Astrocyte (in vitro differentiated cells and primary cell): ENCODE data around the gene KDR. TPM values are rescaled to one million over a fixed set of nuclear protein-coding genes. Genes with fewer than 3 reads are reported as not detected.

Source experiments
- DNase-seq: peaks from one replicate; pipeline ENCODE4 v3.0.0-alpha.2; 2010; ENCODE audit warnings: low read depth
- FAIRE-seq: peaks from 2 replicates; lab custom pipeline; 2011; peaks lifted over from hg19 to GRCh38; lab: Jason Lieb, UNC
- H2AFZ ChIP-seq: 2 replicates; pipeline ENCODE4 v1.6.0; 2012; ENCODE audit warnings: low read depth, low read length, inconsistent platforms
- H3K27ac ChIP-seq: 2 replicates; pipeline ENCODE4 v1.5.1; 2011; ENCODE audit warnings: low read depth, low read length, inconsistent platforms
- H3K27me3 ChIP-seq: 2 replicates; pipeline ENCODE4 v1.6.0; 2011; ENCODE audit warnings: low read length, inconsistent platforms; ENCODE audit not compliant: insufficient read depth
- H3K36me3 ChIP-seq: 2 replicates; pipeline ENCODE4 v1.5.1; 2011; ENCODE audit warnings: low read length, inconsistent platforms; ENCODE audit not compliant: insufficient read depth
- H3K4me1 ChIP-seq: 2 replicates; pipeline ENCODE4 v1.5.1; 2011; ENCODE audit warnings: low read length, inconsistent platforms; ENCODE audit not compliant: insufficient read depth
- H3K4me2 ChIP-seq: 2 replicates; pipeline ENCODE4 v1.6.0; 2012; ENCODE audit warnings: low read length, inconsistent platforms
- H3K4me3 ChIP-seq: 2 replicates; pipeline ENCODE4 v1.5.1; 2011; ENCODE audit warnings: low read depth, mild to moderate bottlenecking, low read length, inconsistent platforms; ENCODE audit not compliant: insufficient read depth
- H3K79me2 ChIP-seq: 2 replicates; pipeline ENCODE4 v1.6.0; 2012; ENCODE audit warnings: mild to moderate bottlenecking, low read length, inconsistent platforms; ENCODE audit not compliant: insufficient read depth
- H3K9ac ChIP-seq: 2 replicates; pipeline ENCODE4 v1.6.0; 2012; ENCODE audit warnings: mild to moderate bottlenecking, low read length, inconsistent platforms
- H3K9me3 ChIP-seq: 2 replicates; pipeline ENCODE4 v1.5.1; 2012; ENCODE audit warnings: low read depth, mild to moderate bottlenecking, low read length, inconsistent platforms; ENCODE audit not compliant: insufficient read depth
- H4K20me1 ChIP-seq: 2 replicates; pipeline ENCODE4 v1.6.0; 2012; ENCODE audit warnings: low read length, inconsistent platforms; ENCODE audit not compliant: insufficient read depth
- H3K27ac Mint-ChIP-seq: one replicate; pipeline ENCODE4 v1.8.0; 2021; ENCODE audit warnings: mild to moderate bottlenecking, mixed read lengths; ENCODE audit not compliant: unreplicated experiment
- H3K27me3 Mint-ChIP-seq: one replicate; pipeline ENCODE4 v1.8.0; 2021; ENCODE audit warnings: low read depth, mixed read lengths; ENCODE audit not compliant: unreplicated experiment
- H3K36me3 Mint-ChIP-seq: one replicate; pipeline ENCODE4 v1.8.0; 2021; ENCODE audit warnings: low read depth, mixed read lengths; ENCODE audit not compliant: unreplicated experiment
- H3K4me1 Mint-ChIP-seq: one replicate; pipeline ENCODE4 v1.8.0; 2021; ENCODE audit warnings: low read depth, mixed read lengths; ENCODE audit not compliant: unreplicated experiment
- H3K4me3 Mint-ChIP-seq: one replicate; pipeline ENCODE4 v1.8.0; 2021; ENCODE audit warnings: mild to moderate bottlenecking, moderate library complexity, mixed read lengths; ENCODE audit not compliant: unreplicated experiment
- H3K9me3 Mint-ChIP-seq: one replicate; pipeline ENCODE4 v1.8.0; 2021; ENCODE audit warnings: mild to moderate bottlenecking, mixed read lengths; ENCODE audit not compliant: unreplicated experiment
- EZH2 ChIP-seq: IDR thresholded peaks from 2 replicates; pipeline ENCODE4 v1.6.1; 2012; ENCODE audit warnings: mild to moderate bottlenecking, low read length, inconsistent platforms; ENCODE audit not compliant: insufficient read depth
- total RNA-seq: library from RNA; stranded (reverse); gene quantifications from 2 replicates; pipeline ENCODE4 v1.2.1, GENCODE V29; 2021
- TF ChIP-seq, protein P1 (sequence below): IDR thresholded peaks from 2 replicates; pipeline ENCODE4 v1.5.1; 2011; ENCODE audit warnings: low read depth, mild to moderate bottlenecking, inconsistent platforms, low read length, moderate library complexity; ENCODE audit not compliant: insufficient read depth

Gene KDR
- total RNA-seq, 1 donor from 2014 or later, result 2.5 TPM

DNA sequence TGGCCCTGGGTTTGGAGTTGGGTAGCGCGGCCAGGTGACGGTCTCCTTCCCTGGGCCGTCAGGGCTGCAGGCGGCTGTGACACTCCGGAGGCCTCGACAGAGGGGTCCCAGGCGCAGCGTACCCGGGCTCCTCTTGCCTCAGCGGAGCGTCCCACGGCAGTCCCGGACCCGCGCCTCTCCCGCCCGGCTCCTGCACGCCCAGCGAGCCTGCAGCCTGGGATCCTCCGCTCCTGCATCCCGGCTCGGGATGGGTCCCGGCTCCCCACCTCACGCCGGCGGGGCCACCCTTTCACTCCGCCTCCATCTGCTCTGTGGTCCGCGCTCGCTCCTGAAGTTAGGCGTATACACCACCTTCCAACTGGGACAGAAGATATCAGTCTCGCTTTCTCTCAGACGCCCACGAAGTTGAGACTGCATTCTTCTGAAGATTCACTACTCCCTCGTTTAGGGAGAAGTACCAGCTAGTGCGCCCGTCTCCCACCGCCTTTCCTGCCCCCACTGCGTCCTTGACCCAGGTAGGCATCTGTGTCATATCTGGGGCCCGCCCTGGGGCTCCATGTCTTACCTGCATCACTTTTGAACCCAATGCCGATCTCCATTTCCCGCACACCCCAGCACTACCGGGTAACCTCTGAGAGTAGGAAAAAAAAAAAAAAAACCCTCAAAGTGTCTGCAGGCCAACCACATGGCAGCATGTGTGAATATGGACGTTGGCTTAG, 32.3 kb upstream of the KDR start:
- Mint-ChIP-seq H3K4me3 (no peak overlapping the region), H3K27me3 (no peaks in the 10 kb centered on the region), H3K9me3 (no peaks in the 10 kb centered on the region), H3K4me1 (no peaks in the 10 kb centered on the region), H3K27ac (no peak overlapping the region), H3K36me3 (no peaks in the 10 kb centered on the region)
- Histone ChIP-seq H3K9me3 (no peaks in the 10 kb centered on the region), H3K27me3 (no peaks in the 10 kb centered on the region), H2AFZ (peak overlapping the region; percentile 71), H3K36me3 (no peaks in the 10 kb centered on the region), H3K4me1 (no peaks in the 10 kb centered on the region), H3K79me2 (no peaks in the 10 kb centered on the region), H3K4me3 (peak overlapping the region; percentile 43), H4K20me1 (no peaks in the 10 kb centered on the region), H3K27ac (no peak overlapping the region), H3K4me2 (peak overlapping the region; percentile 78), H3K9ac (peak overlapping the region; percentile 33)
- TF ChIP-seq, protein P1, sequence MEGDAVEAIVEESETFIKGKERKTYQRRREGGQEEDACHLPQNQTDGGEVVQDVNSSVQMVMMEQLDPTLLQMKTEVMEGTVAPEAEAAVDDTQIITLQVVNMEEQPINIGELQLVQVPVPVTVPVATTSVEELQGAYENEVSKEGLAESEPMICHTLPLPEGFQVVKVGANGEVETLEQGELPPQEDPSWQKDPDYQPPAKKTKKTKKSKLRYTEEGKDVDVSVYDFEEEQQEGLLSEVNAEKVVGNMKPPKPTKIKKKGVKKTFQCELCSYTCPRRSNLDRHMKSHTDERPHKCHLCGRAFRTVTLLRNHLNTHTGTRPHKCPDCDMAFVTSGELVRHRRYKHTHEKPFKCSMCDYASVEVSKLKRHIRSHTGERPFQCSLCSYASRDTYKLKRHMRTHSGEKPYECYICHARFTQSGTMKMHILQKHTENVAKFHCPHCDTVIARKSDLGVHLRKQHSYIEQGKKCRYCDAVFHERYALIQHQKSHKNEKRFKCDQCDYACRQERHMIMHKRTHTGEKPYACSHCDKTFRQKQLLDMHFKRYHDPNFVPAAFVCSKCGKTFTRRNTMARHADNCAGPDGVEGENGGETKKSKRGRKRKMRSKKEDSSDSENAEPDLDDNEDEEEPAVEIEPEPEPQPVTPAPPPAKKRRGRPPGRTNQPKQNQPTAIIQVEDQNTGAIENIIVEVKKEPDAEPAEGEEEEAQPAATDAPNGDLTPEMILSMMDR, result no peak
- no peak for TF ChIP-seq EZH2
- FAIRE-seq (no peak), DNase-seq (no peak)

DNA sequence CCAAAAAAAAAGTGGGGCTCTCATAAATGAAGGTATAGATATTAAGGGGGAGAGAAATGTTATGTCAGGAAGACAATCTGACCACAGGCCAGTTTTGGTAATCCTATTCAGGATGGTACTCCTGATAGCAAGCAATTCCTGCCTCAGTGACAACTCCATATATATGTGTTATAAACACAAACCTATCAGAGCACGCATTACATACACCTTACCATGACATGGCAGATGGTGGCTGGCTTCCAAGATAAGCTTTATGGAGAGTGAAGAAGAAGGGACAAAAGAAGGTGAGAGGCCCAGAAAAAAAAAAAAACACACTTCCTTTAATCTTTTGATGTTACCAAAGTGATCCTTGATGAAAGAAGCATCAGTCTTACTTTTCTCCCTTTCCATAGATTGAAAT, 29.5 kb upstream of the KDR start:
- TF ChIP-seq EZH2, result no peak
- TF ChIP-seq, protein P1, result no peak
- no peaks in the 10 kb centered on the region for H3K36me3 ChIP-seq
- Mint-ChIP-seq H3K36me3 (no peaks in the 10 kb centered on the region), H3K27ac (no peak overlapping the region), H3K27me3 (no peaks in the 10 kb centered on the region), H3K9me3 (no peaks in the 10 kb centered on the region), H3K4me1 (no peaks in the 10 kb centered on the region), H3K4me3 (no peak overlapping the region)
- no peak overlapping the region for H3K27ac ChIP-seq
- H3K27me3 ChIP-seq, result no peaks in the 10 kb centered on the region
- H3K4me2 ChIP-seq, result no peak overlapping the region
- DNase-seq (no peak), FAIRE-seq (peak; percentile 29)
- H4K20me1 ChIP-seq, result no peaks in the 10 kb centered on the region
- no peak overlapping the region for H2AFZ ChIP-seq
- no peaks in the 10 kb centered on the region for H3K79me2 ChIP-seq
- no peak overlapping the region for H3K4me3 ChIP-seq
- no peak overlapping the region for H3K9ac ChIP-seq
- no peaks in the 10 kb centered on the region for H3K9me3 ChIP-seq
- H3K4me1 ChIP-seq, result no peaks in the 10 kb centered on the region

DNA sequence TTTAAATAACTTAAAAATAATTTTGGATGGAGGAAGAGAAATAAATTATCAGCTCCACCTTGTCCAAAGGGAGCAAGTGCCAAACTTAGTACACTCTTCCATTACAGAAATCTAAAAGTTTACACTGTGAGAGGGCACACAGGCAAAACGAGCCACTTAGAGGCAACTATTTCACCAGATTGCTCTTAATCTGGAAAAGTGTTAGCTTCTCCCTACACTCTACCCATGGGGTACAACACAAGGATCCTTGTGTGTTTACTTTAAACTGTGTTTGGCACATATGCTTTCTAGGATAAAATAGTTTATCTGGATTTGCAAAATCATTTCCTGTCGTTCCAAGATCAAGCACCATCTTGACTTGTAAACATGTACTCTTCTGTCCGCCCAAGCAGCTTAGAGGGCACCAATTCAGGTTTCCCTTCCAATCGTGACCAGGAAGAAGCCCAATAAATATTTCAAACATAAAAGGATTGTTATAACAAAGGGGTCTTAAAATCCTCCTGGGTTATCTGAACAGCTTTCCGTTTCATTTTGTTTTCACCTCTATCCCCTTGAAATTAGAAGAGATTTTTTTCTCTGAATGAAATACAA, 29.0 kb upstream of the KDR start:
- H3K27ac Mint-ChIP-seq, result no peak overlapping the region
- H3K36me3 Mint-ChIP-seq, result no peaks in the 10 kb centered on the region
- Histone ChIP-seq H3K27ac (no peak overlapping the region), H4K20me1 (no peaks in the 10 kb centered on the region), H3K4me2 (no peak overlapping the region), H3K4me3 (no peak overlapping the region), H3K4me1 (no peaks in the 10 kb centered on the region), H3K79me2 (no peaks in the 10 kb centered on the region), H3K36me3 (no peaks in the 10 kb centered on the region), H3K9ac (no peak overlapping the region), H3K9me3 (no peaks in the 10 kb centered on the region), H3K27me3 (no peaks in the 10 kb centered on the region), H2AFZ (no peak overlapping the region)
- no peaks in the 10 kb centered on the region for H3K9me3 Mint-ChIP-seq
- FAIRE-seq, result no peak
- no peaks in the 10 kb centered on the region for H3K27me3 Mint-ChIP-seq
- TF ChIP-seq, protein P1, result no peak
- TF ChIP-seq EZH2, result no peak
- no peaks in the 10 kb centered on the region for H3K4me1 Mint-ChIP-seq
- no peak for DNase-seq
- H3K4me3 Mint-ChIP-seq, result no peak overlapping the region
